Measurements from ENCODE around the gene NRTN.
"Not testable (repeated sequence)": the region's sequence is repeated elsewhere in the genome, so short reads cannot be mapped to it uniquely, and the experiment has no call there.

The NRTN gene

GRCh38 chr19:5857203-5858081, 52.6 kb downstream of the NRTN start:
- Mint-ChIP-seq H3K27ac (no peak overlapping the region), H3K4me3 (no peak overlapping the region), H3K4me1 (peaks cover 6% of the 10 kb centered on the region), H3K9me3 (no peaks in the 10 kb centered on the region), H3K27me3 (peaks cover 6% of the 10 kb centered on the region)
- DNase-seq (no peak), ATAC-seq (no peak)

- peak overlapping the region in 1 of 2 donors; percentile 54 for H3K27ac Mint-ChIP-seq
- no peak overlapping the region for H3K4me3 Mint-ChIP-seq
- H3K4me1 Mint-ChIP-seq, result no peaks in the 10 kb centered on the region
- H3K9me3 Mint-ChIP-seq, result no peaks in the 10 kb centered on the region
- peaks cover 9% of the 10 kb centered on the region for H3K27me3 Mint-ChIP-seq
- ATAC-seq, result no peak
- DNase-seq, result no peak
Measured at GRCh38 chr19:5863030-5863665, 58.3 kb downstream of the NRTN start.

- peaks cover 9% of the 10 kb centered on the region for H3K27me3 Mint-ChIP-seq
- H3K9me3 Mint-ChIP-seq, result no peaks in the 10 kb centered on the region
- DNase-seq, result no peak
- no peak overlapping the region for H3K4me3 Mint-ChIP-seq
- H3K27ac Mint-ChIP-seq, result peak overlapping the region in 1 of 2 donors; percentile 46
- H3K4me1 Mint-ChIP-seq, result no peaks in the 10 kb centered on the region
- ATAC-seq, result no peak
Measured at GRCh38 chr19:5864013-5864720, 59.3 kb downstream of the NRTN start.

- Mint-ChIP-seq H3K9me3 (no peaks in the 10 kb centered on the region), H3K4me1 (no peaks in the 10 kb centered on the region), H3K27me3 (peaks cover 9% of the 10 kb centered on the region), H3K4me3 (no peak overlapping the region), H3K27ac (peak overlapping the region in 1 of 2 donors; percentile 46)
- ATAC-seq, result no peak
- no peak for DNase-seq
Measured at GRCh38 chr19:5864725-5865486, 60.0 kb downstream of the NRTN start.

GRCh38 chr19:5865772-5866171, 60.9 kb downstream of the NRTN start:
- H3K27me3 Mint-ChIP-seq, result peaks cover 9% of the 10 kb centered on the region
- no peaks in the 10 kb centered on the region for H3K9me3 Mint-ChIP-seq
- ATAC-seq, result no peak
- no peak for DNase-seq
- H3K27ac Mint-ChIP-seq, result no peak overlapping the region
- no peaks in the 10 kb centered on the region for H3K4me1 Mint-ChIP-seq
- H3K4me3 Mint-ChIP-seq, result no peak overlapping the region

- Mint-ChIP-seq H3K4me3 (no peak overlapping the region), H3K4me1 (no peaks in the 10 kb centered on the region), H3K9me3 (no peaks in the 10 kb centered on the region), H3K27me3 (peaks cover 9% of the 10 kb centered on the region), H3K27ac (peak overlapping the region; percentile 12 to 38)
- DNase-seq, result no peak
- no peak for ATAC-seq
Measured at GRCh38 chr19:5867201-5868136, 62.6 kb downstream of the NRTN start.

GRCh38 chr19:5870986-5871394, 66.1 kb downstream of the NRTN start:
- no peaks in the 10 kb centered on the region for H3K4me1 Mint-ChIP-seq
- H3K9me3 Mint-ChIP-seq, result no peaks in the 10 kb centered on the region
- ATAC-seq (no peak), DNase-seq (no peak)
- no peak overlapping the region for H3K4me3 Mint-ChIP-seq
- peak overlapping the region in 1 of 2 donors; percentile 43 for H3K27ac Mint-ChIP-seq
- H3K27me3 Mint-ChIP-seq, result peaks cover 1% of the 10 kb centered on the region

- Mint-ChIP-seq H3K27ac (peak overlapping the region in 1 of 2 donors; percentile 12), H3K4me3 (no peak overlapping the region), H3K27me3 (peaks cover 23% of the 10 kb centered on the region), H3K9me3 (no peaks in the 10 kb centered on the region), H3K4me1 (no peaks in the 10 kb centered on the region)
- ATAC-seq, result no peak
- DNase-seq, result no peak
Measured at GRCh38 chr19:5873617-5874199, 68.8 kb downstream of the NRTN start.

GRCh38 chr19:5874496-5874895, 69.6 kb downstream of the NRTN start:
- ATAC-seq, DNase-seq, H3K27ac Mint-ChIP-seq, H3K4me1 Mint-ChIP-seq, H3K9me3 Mint-ChIP-seq, H3K4me3 Mint-ChIP-seq: not testable (repeated sequence)
- peaks cover 30% of the 10 kb centered on the region for H3K27me3 Mint-ChIP-seq

GRCh38 chr19:5877427-5877826, 72.6 kb downstream of the NRTN start:
- Mint-ChIP-seq H3K4me1 (no peaks in the 10 kb centered on the region), H3K27ac (no peak overlapping the region), H3K9me3 (no peaks in the 10 kb centered on the region), H3K4me3 (no peak overlapping the region), H3K27me3 (peaks cover 41% of the 10 kb centered on the region)
- ATAC-seq (no peak), DNase-seq (no peak)

GRCh38 chr19:5877882-5878281, 73.0 kb downstream of the NRTN start:
- H3K4me3 Mint-ChIP-seq, result no peak overlapping the region
- no peaks in the 10 kb centered on the region for H3K4me1 Mint-ChIP-seq
- H3K27me3 Mint-ChIP-seq, result peaks cover 41% of the 10 kb centered on the region
- H3K9me3 Mint-ChIP-seq, result no peaks in the 10 kb centered on the region
- no peak overlapping the region for H3K27ac Mint-ChIP-seq
- DNase-seq, result no peak
- no peak for ATAC-seq

Measured in stimulated activated naive CD8-positive, alpha-beta T cell treated with anti-CD3 and anti-CD28 coated beads, Interleukin-15, amount 100 ng/mL, for 72 hours (primary cell).